ENCODE results near the gene RPL11.
"Not testable (repeated sequence)": the region's sequence is repeated elsewhere in the genome, so short reads cannot be mapped to it uniquely, and the experiment has no call there.

RPL11 gene

DNA sequence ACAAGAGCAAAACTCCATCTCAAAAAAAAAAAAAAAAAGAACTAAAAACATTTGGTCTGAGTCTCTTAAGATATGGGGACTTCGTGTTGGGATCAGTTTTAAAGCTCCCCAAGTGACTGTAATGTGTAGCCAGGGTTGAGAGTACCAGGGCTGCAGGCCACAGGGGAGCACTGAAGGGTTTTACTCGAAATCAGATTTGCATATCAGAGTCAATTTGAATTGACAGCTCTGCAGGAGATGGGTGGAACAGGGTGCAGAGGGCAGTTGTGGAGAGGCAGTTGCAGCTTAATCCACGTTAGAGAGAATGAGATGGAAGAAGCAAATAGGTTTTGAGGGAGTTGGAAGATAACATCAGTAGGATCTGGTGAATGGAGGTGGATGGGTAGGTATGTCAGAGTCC, 31.0 kb downstream of the RPL11 start:
- no peak overlapping the region for H3K4me3 ChIP-seq (ENCODE audit: low read depth, low read length)

DNA sequence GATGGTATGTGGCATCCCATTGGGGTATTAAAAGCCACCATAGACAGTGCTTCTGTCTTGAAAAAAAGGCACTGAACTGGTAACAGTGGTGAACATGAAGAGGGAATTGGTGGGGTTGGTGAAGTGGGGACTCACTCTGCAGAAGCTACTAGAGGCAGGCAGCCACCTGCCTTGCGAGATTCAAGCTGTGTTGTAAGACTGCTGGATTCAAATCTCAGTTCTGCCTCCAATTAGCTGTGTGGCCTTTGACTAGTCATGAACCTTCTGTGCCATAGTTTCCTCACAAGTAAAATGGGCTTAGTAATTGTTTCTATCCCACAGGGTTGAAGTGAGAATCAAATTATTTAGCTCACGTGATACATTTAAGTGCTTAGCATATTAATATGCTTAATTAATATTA, 35.1 kb downstream of the RPL11 start:
- H3K4me3 ChIP-seq (ENCODE audit: low read depth, low read length) = no peak overlapping the region

More for the DNA sequence above, 31.0 kb downstream of the RPL11 start:
- TF ChIP-seq, protein P1, sequence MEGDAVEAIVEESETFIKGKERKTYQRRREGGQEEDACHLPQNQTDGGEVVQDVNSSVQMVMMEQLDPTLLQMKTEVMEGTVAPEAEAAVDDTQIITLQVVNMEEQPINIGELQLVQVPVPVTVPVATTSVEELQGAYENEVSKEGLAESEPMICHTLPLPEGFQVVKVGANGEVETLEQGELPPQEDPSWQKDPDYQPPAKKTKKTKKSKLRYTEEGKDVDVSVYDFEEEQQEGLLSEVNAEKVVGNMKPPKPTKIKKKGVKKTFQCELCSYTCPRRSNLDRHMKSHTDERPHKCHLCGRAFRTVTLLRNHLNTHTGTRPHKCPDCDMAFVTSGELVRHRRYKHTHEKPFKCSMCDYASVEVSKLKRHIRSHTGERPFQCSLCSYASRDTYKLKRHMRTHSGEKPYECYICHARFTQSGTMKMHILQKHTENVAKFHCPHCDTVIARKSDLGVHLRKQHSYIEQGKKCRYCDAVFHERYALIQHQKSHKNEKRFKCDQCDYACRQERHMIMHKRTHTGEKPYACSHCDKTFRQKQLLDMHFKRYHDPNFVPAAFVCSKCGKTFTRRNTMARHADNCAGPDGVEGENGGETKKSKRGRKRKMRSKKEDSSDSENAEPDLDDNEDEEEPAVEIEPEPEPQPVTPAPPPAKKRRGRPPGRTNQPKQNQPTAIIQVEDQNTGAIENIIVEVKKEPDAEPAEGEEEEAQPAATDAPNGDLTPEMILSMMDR (IDR thresholded peaks at IDR 0.05; ENCODE audit: low read depth, low read length) = no peak

DNA sequence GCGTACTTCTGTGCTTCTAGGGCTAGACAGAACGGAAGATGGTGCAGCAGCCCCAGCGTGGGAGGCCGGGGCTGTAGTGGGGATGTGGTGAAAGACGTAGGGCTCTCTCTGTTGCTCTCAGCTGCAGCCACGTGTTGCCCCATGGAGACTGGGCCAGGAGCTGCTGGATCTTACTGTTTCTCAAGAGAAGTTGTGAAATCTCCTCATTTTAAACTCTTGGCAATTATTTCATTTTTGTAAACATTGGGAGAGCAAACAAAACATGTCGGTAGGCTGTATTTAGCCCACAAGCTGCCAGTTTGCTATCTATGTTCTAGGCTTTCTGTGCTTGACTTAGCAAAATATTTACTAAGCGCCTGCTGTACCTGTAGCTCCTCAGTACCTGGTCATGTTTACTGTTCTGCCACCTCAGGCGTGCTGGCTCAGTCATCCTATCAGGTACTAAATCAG, 35.8 kb downstream of the RPL11 start:
- no peak overlapping the region for H3K4me3 ChIP-seq (ENCODE audit: low read depth, low read length)
- TF ChIP-seq, protein P1 (IDR thresholded peaks at IDR 0.05; ENCODE audit: low read depth, low read length) = no peak

More for the DNA sequence above, 35.1 kb downstream of the RPL11 start:
- TF ChIP-seq, protein P1 (IDR thresholded peaks at IDR 0.05; ENCODE audit: low read depth, low read length) = no peak

DNA sequence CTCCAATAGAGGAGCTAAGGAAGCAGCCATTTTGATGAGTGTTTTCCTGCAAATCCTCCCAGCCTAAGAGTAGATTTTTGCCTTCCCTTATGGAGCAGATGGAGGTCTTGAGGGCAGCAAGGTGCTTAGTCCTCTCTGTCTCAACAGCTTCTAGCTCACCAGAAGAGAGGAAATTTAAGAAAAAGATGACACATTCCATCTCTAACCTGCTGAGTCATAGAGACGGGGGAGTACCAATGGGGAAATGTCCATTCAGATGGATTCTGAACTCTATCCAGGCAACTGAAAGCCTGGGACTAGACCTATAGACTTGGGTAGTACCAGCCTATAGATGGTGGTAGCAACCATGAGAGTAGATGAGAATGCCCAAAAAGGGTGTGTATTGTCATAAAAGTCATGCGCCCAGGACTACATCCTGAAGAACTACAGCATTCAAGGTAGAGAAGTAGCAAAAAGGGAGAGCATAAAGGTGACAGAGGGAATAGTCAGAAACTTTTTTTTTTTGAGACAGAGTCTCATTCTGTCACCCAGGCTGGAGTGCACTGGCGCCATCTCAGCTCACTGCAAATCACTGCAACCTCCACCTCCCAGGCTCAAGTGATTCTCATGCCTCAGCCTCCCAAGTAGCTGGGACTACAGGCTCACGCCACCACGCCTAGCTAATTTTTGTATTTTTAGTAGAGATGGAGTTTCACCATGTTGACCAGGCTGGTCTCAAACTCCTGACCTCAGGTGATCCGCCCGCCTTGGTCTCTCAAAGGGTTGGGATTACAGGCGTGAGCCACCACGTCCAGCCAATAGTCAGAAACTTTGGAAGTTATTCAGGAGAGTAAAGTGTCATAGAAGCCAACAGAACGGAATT, 41.0 kb downstream of the RPL11 start:
- TF ChIP-seq, protein P1 (IDR thresholded peaks at IDR 0.05; ENCODE audit: low read depth, low read length) = no peak
- H3K4me3 ChIP-seq (ENCODE audit: low read depth, low read length) = no peak overlapping the region

DNA sequence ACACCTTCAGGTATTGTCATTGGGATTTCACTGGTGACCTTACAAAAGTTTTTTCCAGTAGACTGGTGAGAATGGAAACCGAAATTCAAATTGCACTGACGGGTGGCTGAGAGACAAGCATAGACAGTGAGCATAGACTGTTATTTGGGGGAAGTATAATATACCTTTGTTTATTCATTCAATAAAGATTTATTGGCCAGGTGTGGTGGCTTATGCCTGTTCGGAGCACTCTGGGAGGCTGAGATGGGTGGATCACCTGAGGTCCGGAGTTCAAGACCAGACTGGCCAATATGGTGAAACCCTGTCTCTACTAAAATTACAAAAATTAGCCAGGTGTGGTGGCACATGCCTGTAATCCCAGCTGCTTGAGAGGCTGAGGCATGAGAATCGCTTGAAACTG, 41.7 kb downstream of the RPL11 start:
- not testable (repeated sequence) for H3K4me3 ChIP-seq (ENCODE audit: low read depth, low read length)

DNA sequence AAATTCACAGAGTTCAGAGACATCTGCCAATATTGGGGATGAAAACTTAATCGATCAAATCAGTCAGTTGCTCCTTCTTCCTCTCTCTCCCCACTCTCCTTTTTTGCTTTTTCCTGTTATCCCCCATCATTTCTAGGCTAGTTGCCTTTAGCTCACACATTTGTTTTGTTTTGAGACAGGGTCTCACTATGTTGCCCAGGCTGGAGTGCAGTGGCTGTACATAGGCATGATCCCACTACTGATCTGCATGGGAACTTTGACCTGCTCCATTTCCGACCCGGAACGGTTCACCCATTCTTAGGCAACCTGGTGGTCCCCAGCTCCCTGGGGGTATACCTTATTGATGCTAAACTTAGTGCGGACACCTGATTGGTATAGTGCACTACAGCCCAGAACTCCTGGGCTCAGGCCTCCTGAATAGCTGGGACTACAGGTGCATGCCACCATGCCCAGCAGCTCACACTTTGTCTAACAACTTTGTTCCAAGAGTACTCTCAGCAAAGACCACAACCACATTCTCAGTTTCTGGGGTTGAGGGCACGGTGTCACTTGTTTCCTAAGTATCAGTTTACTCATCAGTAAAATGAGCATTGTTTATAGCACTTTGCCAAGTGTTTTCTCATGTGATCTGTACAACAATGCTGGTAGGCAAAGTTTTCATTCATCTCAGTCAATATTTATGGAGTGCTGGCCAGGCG, 45.0 kb downstream of the RPL11 start:
- H3K4me3 ChIP-seq (ENCODE audit: low read depth, low read length) = no peak overlapping the region
- TF ChIP-seq, protein P1 (IDR thresholded peaks at IDR 0.05; ENCODE audit: low read depth, low read length) = no peak

DNA sequence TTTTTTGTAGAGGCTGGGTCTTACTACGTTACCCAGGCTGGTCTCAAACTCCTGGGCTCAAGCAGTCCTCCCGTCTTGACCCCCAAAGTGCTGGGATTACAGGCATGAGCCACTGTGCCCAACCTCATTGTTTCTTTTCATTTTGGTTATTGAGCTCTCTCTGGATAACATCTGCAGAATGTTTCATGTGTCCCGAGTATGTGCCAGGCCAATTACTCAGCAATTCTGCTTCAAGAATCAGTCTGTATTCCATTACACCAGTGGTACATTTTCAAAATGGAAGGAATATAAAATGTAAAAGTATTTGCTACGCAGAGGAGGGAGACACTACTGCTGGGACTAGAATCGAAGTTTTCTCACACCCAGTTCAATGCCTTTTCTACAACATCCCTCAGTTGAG, 50.0 kb downstream of the RPL11 start:
- TF ChIP-seq, protein P1 (IDR thresholded peaks at IDR 0.05; ENCODE audit: low read depth, low read length) = no peak
- no peak overlapping the region for H3K4me3 ChIP-seq (ENCODE audit: low read depth, low read length)

All from WI38 (cell line).